Measurements from ENCODE around the gene SMARCC2.

DNA sequence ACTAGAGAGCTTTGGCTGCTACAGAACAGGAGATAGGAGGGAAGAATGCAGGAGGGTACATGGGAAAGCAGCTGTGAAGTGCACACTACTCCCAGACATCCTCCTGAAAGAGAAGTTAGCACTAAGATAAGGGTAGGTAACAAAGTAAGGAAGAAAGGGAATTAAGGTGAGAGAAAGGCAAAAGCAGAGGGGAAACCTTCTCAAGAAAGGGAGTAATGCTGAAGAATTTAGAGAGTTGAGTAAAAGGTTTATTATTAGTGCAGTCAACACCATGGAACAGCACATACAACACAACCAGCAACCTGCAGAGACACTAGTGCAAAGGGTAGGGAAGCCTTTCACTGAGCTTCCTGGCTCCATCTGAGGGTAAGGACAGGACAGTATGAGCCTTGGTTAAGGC is 15.0 kb upstream of the SMARCC2 start:
- TF ChIP-seq, protein P1, sequence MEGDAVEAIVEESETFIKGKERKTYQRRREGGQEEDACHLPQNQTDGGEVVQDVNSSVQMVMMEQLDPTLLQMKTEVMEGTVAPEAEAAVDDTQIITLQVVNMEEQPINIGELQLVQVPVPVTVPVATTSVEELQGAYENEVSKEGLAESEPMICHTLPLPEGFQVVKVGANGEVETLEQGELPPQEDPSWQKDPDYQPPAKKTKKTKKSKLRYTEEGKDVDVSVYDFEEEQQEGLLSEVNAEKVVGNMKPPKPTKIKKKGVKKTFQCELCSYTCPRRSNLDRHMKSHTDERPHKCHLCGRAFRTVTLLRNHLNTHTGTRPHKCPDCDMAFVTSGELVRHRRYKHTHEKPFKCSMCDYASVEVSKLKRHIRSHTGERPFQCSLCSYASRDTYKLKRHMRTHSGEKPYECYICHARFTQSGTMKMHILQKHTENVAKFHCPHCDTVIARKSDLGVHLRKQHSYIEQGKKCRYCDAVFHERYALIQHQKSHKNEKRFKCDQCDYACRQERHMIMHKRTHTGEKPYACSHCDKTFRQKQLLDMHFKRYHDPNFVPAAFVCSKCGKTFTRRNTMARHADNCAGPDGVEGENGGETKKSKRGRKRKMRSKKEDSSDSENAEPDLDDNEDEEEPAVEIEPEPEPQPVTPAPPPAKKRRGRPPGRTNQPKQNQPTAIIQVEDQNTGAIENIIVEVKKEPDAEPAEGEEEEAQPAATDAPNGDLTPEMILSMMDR (IDR thresholded peaks at IDR 0.05) = no peak
- no peak for TF ChIP-seq POLR2A (IDR thresholded peaks at IDR 0.05; ENCODE audit: low read length)
- TF ChIP-seq HOXB13 (CRISPR knock-in tag; IDR thresholded peaks at IDR 0.05; ENCODE audit: low read depth) = no peak
- no peak for TF ChIP-seq MAFK (IDR thresholded peaks at IDR 0.05; ENCODE audit: partially characterized antibody)
- no peak for TF ChIP-seq RCOR1 (IDR thresholded peaks at IDR 0.05; ENCODE audit: low read depth, low read length)
